Stimulated activated CD4-positive, alpha-beta T cell treated with anti-CD3 and anti-CD28 coated beads, Interleukin-4, amount 100 ng/mL, for 24 hours (primary cell): Measurements from ENCODE around the gene GTF2H4.
"Not testable (repeated sequence)": the region's sequence is repeated elsewhere in the genome, so short reads cannot be mapped to it uniquely, and the experiment has no call there.

Experiments used
- DNase-seq: peaks from one replicate; pipeline ENCODE4 v3.0.0-alpha.2; 2020

Gene GTF2H4

GRCh38 chr6:30907758-30908591 lies at the start of gene GTF2H4:
Gene GTF2H4, plus strand, starts transcription at chr6:30908207.
- DNase-seq: peak; percentile 97

- DNase-seq: not testable (repeated sequence)
Observed at GRCh38 chr6:30859726-30860125, 48.3 kb upstream of the GTF2H4 start.

DNA sequence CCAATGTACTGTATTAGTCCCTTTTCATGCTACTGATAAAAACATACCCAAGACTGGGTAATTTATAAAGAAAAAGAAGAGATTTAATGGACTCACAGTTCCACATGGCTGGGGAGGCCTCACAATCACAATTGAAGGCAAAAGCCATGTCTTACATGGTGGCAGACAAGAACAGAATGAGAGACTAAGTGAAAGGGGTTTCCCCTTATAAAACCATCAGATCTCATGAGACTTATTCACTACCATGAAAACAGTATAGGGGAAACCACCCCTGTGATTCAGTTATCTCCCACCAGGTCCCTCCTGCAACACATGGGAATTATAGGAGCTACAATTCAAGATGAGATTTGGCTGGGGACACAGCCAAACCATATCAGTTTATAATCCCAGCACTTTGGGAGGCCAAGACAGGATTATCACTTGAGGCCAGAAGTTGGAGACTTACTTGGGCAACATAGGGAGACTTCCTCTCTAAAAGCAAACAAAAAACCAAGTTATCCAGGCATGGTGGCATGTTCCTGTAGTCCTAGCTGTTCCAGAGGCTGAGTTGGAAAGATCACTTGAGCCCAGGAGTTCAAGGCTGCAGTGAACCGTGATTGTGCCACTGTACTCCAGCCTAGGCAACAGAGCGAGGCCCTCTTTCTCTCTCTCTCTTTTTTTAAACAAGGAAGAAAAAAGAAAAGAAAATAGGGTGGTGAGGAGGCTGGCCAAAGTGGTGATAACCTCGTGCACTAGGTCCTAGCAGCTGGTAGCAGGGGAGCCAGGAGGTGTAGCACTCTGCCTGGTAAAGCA lies 46.6 kb upstream of the GTF2H4 start:
- DNase-seq: no peak

DNA sequence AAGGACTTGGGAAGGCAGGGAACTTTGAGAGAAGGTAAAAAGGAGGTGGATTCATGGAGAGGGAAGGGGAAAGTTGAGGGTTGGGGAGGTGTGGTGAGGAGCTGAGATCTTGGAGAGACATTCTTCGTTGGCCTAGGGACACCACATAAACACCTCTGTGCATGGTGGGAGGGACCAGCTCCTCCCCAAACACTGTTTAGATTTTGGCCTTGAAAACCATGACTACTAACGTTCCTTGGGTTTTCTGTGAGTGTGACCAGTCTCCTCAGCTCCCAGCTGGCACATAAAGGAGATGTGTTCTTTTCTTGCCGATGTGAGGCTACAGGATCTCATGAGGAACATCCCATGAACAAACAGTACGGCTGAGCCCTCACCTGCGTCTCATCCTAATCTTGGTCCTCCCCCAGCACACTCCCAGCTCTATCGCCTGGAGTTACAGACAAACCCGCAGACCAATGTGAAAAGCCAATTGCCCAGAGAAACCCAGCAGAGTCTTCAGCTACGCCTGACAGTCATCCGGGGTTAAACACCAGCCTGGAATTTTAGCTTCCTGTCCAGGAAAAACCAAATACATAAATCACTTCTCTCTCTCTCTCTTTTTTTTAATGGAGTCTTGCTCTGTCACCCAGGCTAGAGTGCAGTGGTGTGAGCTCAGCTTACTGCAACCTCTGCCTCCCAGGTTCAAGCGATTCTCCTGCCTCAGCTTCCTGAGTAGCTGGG lies 45.7 kb upstream of the GTF2H4 start:
- no peak for DNase-seq

DNA sequence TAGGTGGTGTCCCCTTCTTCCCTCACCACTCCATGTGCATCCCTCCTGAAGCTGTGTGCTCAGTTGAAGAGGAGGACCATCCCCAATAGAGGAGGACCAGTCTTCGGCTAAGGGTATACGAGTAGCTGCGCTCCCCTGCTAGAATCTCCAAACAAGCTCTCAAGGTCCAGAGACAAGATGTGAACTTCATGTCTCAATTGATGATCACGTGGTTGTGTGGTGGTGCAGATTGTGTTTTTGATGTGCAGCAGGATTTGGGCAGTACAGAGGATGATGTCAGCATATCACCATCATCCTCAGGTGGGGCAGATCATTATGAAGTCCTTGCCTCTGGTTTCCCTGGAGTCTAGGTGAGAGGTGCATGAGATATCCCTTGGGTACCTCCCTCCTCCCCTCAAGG lies 43.7 kb upstream of the GTF2H4 start:
- DNase-seq: no peak

- DNase-seq: not testable (repeated sequence)
Observed at GRCh38 chr6:30869241-30869749, 38.7 kb upstream of the GTF2H4 start.

DNA sequence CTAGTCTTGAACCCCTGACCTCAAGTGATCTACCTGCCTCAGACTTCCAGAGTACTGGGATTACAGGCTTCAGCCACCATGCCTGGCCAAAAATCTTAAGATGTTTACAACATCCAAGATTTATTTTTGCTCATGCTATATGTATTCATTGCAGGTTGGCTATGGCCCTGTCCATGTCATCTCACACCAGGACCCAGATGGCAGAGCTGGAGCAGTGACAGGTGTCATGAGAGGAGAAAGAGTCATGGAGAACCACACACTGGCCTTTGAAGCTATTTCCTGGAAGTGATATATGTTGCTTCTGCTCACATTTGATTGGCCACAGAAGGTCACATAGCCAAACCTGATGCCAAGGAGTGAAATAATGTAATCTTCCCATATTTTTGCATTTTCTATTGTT lies 37.5 kb upstream of the GTF2H4 start:
- DNase-seq: no peak

DNA sequence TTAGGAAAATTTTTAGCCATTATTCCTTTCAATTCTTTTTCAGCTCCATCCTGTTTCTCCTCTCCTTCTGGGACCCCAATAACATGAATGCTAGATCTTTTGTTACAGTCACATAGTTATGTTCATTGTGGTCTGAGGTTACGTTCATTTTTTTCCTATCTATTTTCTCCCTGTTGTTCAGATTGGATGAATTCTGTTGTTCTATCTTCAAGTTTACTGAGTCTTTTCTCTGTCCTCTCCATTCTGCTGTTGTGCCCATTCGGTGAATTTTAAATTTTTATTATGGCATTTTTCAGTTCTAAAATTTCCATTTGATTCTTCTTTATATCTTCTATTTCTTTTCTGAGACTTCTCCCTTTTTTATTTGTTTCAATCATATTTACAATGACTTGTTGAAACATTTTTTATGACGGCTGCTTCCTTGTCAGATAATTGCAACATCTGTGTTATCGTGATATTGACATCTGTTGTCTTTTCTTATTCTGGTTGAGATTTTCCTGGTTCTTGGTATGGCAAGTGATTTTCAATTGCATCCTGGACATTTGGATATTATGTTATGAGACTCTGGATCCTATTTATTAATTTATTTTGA lies 36.3 kb upstream of the GTF2H4 start:
- DNase-seq: no peak

GRCh38 chr6:30873137-30873640 lies 34.8 kb upstream of the GTF2H4 start:
- no peak for DNase-seq

GRCh38 chr6:30873795-30874194 lies 34.2 kb upstream of the GTF2H4 start:
- not testable (repeated sequence) for DNase-seq

DNA sequence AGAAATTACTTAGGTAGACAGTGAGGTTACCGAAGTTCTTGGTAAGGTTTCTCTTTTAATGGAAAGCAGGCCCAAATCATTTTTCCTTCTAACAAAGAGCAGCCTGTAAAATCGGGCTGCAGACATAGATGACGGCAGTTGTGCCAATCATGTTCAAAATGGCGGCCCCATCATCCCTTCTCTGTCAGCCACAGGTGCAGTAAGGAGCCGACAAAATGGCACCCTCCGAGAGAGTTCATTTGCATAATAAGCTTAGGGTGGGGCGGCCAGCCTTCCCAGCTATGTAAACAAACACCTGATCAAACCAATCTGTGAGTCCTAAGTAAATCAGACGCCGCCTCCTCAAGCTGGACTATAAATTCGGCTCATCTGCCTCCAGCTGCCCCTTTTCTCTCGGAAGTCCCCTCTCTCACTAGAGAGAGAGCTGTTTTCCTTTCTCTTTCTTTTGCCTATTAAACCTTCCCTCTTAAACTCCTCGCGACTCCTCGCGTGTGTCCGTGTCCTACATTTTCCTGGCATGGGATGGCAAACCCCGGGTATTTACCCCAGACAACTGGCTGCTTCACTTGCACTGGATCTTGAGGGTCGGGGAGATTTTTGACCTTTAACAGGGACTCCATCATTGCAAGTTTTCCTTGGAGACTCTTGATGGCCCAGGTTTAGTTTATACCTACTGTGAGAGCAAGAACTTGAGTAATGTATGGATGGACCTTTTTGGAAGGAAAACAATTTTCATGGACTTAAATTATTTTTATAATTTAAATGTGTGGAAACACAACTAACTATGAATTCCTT lies 32.6 kb upstream of the GTF2H4 start:
- no peak for DNase-seq

GRCh38 chr6:30876039-30876730 lies 31.8 kb upstream of the GTF2H4 start:
- DNase-seq: no peak

- DNase-seq: peak; percentile 78
Observed at GRCh38 chr6:30877419-30878262, 30.4 kb upstream of the GTF2H4 start.

GRCh38 chr6:30879684-30880427 lies 28.2 kb upstream of the GTF2H4 start:
- no peak for DNase-seq

- no peak for DNase-seq
Observed at GRCh38 chr6:30880698-30881252, 27.2 kb upstream of the GTF2H4 start.

GRCh38 chr6:30881392-30882203 lies 26.4 kb upstream of the GTF2H4 start:
- DNase-seq: no peak

- DNase-seq: no peak
Observed at GRCh38 chr6:30882204-30882758, 25.7 kb upstream of the GTF2H4 start.
